ENCODE results near the gene ADGRG2. TPM values are rescaled to one million over a fixed set of nuclear protein-coding genes. Genes with fewer than 3 reads are reported as not detected.

The ADGRG2 gene, protein sequence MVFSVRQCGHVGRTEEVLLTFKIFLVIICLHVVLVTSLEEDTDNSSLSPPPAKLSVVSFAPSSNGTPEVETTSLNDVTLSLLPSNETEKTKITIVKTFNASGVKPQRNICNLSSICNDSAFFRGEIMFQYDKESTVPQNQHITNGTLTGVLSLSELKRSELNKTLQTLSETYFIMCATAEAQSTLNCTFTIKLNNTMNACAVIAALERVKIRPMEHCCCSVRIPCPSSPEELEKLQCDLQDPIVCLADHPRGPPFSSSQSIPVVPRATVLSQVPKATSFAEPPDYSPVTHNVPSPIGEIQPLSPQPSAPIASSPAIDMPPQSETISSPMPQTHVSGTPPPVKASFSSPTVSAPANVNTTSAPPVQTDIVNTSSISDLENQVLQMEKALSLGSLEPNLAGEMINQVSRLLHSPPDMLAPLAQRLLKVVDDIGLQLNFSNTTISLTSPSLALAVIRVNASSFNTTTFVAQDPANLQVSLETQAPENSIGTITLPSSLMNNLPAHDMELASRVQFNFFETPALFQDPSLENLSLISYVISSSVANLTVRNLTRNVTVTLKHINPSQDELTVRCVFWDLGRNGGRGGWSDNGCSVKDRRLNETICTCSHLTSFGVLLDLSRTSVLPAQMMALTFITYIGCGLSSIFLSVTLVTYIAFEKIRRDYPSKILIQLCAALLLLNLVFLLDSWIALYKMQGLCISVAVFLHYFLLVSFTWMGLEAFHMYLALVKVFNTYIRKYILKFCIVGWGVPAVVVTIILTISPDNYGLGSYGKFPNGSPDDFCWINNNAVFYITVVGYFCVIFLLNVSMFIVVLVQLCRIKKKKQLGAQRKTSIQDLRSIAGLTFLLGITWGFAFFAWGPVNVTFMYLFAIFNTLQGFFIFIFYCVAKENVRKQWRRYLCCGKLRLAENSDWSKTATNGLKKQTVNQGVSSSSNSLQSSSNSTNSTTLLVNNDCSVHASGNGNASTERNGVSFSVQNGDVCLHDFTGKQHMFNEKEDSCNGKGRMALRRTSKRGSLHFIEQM
- 1 to 10 TPM; 1.8 to 4.3 (median 3.2) TPM for total RNA-seq

DNA sequence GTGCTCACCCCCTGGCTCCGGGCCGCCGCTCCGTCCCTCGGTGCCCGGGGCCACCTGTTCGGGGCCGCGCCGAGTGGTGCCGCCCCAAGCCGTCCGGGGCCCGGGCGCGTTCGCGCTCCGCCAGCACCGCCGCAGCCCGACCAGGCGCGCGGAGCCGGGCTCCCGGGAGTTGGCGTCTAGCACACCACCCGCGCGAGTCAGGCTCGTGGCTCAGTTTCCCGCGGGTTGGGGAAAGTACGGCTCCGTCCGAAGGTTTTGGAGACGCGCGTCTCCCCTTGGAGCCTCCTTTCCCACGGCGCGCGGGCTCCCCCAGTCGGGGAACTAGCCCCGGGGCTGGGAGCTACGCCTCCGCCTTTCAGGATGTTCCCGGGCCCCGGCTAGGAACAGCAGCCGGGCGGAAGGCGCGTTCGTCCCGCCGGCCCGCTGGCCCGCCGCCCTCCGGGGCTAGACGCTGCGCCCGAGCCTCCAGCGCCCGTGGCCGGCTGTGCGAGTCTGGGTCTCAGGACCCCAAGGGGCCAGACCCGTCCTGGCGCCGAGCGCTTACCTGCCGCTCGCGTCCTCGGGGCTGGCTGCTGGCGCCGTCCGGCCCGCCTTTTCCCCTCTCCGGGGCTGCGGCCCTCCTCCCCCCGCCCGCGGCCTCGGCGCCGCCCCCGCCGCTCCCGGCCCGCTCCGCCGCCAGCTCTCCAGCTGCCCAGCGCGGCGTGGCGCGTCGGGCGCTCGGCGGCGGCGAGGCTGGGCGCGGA, at the start of gene ADGRG2:
Gene ADGRG2, minus strand, starts transcription at position 571 of the 743 bp plus-strand sequence. CDS start 53,634 bp downstream, outside the sequence.
- Histone ChIP-seq H3K27me3 (no peaks in the 10 kb centered on the region), H3K4me1 (no peaks in the 10 kb centered on the region), H3K9me3 (no peaks in the 10 kb centered on the region), H3K4me3 (replicated peaks in 1 of 3) (peak within 1 kb of the TSS in 1 of 3 donors; percentile 46), H3K36me3 (no peaks in the 10 kb centered on the region), H3K27ac (no peak within 1 kb of the TSS)
- peak; percentile 36 to 40 for DNase-seq
- WGBS, 2 donors = 0% methylated on average over 8 of the region's 107 CpGs; no CpG with 5 or more reads in 1 of the 2 donors
- intact Hi-C loops (cut with DNase I) = no loop called here
- TF ChIP-seq POLR2A (IDR thresholded peaks at IDR 0.05) = no peak
- TF ChIP-seq, protein P1, sequence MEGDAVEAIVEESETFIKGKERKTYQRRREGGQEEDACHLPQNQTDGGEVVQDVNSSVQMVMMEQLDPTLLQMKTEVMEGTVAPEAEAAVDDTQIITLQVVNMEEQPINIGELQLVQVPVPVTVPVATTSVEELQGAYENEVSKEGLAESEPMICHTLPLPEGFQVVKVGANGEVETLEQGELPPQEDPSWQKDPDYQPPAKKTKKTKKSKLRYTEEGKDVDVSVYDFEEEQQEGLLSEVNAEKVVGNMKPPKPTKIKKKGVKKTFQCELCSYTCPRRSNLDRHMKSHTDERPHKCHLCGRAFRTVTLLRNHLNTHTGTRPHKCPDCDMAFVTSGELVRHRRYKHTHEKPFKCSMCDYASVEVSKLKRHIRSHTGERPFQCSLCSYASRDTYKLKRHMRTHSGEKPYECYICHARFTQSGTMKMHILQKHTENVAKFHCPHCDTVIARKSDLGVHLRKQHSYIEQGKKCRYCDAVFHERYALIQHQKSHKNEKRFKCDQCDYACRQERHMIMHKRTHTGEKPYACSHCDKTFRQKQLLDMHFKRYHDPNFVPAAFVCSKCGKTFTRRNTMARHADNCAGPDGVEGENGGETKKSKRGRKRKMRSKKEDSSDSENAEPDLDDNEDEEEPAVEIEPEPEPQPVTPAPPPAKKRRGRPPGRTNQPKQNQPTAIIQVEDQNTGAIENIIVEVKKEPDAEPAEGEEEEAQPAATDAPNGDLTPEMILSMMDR (IDR thresholded peaks at IDR 0.05) = no peak

DNA sequence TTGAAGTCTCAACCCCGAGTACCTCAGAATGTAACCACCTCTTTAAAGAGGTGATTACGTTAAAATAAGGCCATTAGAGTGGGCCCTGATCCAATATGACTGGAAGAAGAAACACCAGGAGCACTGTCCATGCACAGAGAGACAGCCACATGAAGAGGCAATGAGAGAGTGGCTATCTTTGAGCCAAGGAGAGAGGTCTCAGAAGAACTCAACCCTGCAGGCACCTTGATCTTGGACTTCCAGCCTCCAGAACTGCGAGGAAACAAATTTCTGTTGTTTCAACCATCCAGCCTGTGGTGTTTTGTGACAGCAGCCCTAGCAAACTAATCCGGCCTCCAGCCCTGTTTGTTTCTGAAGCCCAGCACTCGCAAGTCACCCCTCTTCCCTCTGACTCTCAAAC, 46.3 kb upstream of the ADGRG2 start:
- Histone ChIP-seq H3K4me3 (replicated peaks in 1 of 3) (no peak overlapping the region), H3K4me1 (no peaks in the 10 kb centered on the region), H3K9me3 (no peaks in the 10 kb centered on the region), H3K27ac (no peak overlapping the region), H3K27me3 (no peaks in the 10 kb centered on the region), H3K36me3 (no peaks in the 10 kb centered on the region)
- intact Hi-C loops (cut with DNase I) = no loop called here
- 94 to 97% methylated on average over 5 of the region's 5 CpGs for WGBS, 2 donors
- no peak for DNase-seq
- no peak for TF ChIP-seq POLR2A (IDR thresholded peaks at IDR 0.05)
- TF ChIP-seq, protein P1 (IDR thresholded peaks at IDR 0.05) = no peak

DNA sequence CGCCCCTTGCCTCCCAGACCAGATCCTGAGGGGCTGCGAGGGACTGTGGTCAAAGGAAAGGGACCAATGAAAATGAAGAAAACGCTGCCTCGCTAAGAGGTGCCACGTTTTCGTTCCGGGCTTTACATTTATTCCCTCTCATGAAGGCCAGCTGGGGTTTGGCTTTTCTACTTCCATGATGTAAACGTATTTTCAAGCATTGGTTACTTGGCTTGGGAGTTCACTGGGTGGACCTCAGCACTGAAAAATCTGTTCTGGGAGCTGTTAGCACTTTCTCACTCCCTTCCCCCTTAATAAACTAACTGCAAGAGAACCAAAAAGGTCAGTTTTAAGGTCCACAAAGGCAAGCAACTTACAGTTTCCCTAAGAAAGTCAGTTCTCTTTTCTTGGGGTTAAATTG, 40.6 kb upstream of the ADGRG2 start:
- TF ChIP-seq POLR2A (IDR thresholded peaks at IDR 0.05) = no peak
- TF ChIP-seq, protein P1 (IDR thresholded peaks at IDR 0.05) = no peak
- no peak overlapping the region for H3K4me3 ChIP-seq (replicated peaks in 1 of 3)
- no peaks in the 10 kb centered on the region for H3K9me3 ChIP-seq
- no peak overlapping the region for H3K27ac ChIP-seq
- DNase-seq = no peak
- no peaks in the 10 kb centered on the region for H3K27me3 ChIP-seq
- WGBS, 2 donors = 78 to 91% methylated on average over 8 of the region's 8 CpGs
- no peaks in the 10 kb centered on the region for H3K36me3 ChIP-seq
- intact Hi-C loops (cut with DNase I) = no loop called here
- H3K4me1 ChIP-seq = no peaks in the 10 kb centered on the region

DNA sequence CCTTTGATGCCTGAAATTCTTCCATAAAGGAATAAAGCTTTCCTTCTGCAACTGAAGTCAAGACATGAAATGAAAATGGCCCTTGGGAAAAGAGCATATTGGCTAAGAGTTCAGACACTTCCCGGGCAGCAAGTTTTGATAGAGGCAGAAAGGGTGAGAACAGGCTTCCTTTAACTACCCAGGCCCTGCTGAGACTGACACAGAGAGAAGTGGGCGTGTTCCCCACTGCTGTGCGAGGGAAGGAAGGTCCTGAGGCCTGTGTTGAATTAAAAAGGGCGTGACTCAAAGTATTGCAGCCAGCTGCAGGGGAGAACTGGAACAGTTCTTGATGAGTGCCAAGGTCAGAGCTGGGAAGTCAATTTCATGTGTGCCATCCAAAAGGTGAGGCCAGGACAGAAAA, 33.9 kb upstream of the ADGRG2 start:
- H3K4me3 ChIP-seq (replicated peaks in 1 of 3) = no peak overlapping the region
- no peak for DNase-seq
- H3K9me3 ChIP-seq = no peaks in the 10 kb centered on the region
- H3K4me1 ChIP-seq = no peaks in the 10 kb centered on the region
- no peak for TF ChIP-seq POLR2A (IDR thresholded peaks at IDR 0.05)
- TF ChIP-seq, protein P1 (IDR thresholded peaks at IDR 0.05) = no peak
- 42 to 46% methylated on average over 4 of the region's 4 CpGs for WGBS, 2 donors
- intact Hi-C loops (cut with DNase I) = no loop called here
- H3K27me3 ChIP-seq = no peaks in the 10 kb centered on the region
- H3K27ac ChIP-seq = no peak overlapping the region
- no peaks in the 10 kb centered on the region for H3K36me3 ChIP-seq

Data from thyroid gland (tissue), 4 donors.